Right lobe of liver (tissue), 4 donors: Measurements from ENCODE around the gene CNTNAP5.

Source experiments
- POLR2A ChIP-seq: fragments of 450-650 bp; IDR thresholded peaks from one replicate; pipeline ENCODE4 v1.6.1; 2017; ENCODE audit warnings: antibody characterized with exemption, mild to moderate bottlenecking
- TF ChIP-seq, protein P1 (sequence below), 4 donors: fragments of 200-600 bp in 3 of 4; fragments of 450-650 bp in 1 of 4; IDR thresholded peaks; one replicate each; pipeline versions ENCODE4 v1.5.1 to v1.8.0; 2016 to 2022; ENCODE audit warnings: antibody characterized with exemption in 4 of 4, mild to moderate bottlenecking in 2 of 4
- donor health status: DM: no; HTN: no; CAD: no.
- donor health status: DM: no; HTN: no; CAD: no.
- donor health status: DM: no; HTN: yes; CAD: no.

DNA sequence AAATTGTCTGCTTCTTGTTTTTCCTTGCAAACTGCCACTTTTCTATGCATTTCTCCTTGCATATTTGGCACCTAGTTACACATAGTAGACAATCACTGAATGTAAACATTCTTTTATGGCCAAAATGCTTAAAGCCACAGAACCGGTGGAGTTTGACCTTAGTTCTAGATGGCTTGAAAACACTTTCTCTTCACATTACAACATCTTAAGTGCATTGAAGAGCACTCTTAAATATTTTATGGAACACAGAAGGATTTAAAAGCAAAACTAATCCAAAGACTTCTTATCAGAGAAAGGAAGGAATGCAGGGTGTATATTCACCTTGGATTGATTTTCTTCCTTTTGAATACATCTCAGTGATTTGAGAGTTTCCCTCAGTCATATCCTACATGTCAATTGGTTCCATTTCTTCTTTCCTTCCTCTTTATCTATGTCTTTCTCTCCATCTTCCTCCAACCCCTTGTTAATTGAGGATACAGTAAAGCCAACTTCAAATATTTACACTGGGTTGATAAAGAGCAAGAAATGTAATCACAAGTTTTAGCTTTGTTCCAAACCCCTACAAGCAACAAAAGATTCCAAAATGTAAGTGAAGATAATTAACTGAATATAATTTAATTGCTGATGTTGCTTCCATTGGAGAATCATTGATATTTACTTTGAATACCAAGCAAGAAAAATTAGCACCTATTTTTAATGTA, 548.0 kb downstream of the CNTNAP5 start:
- TF ChIP-seq, protein P1, sequence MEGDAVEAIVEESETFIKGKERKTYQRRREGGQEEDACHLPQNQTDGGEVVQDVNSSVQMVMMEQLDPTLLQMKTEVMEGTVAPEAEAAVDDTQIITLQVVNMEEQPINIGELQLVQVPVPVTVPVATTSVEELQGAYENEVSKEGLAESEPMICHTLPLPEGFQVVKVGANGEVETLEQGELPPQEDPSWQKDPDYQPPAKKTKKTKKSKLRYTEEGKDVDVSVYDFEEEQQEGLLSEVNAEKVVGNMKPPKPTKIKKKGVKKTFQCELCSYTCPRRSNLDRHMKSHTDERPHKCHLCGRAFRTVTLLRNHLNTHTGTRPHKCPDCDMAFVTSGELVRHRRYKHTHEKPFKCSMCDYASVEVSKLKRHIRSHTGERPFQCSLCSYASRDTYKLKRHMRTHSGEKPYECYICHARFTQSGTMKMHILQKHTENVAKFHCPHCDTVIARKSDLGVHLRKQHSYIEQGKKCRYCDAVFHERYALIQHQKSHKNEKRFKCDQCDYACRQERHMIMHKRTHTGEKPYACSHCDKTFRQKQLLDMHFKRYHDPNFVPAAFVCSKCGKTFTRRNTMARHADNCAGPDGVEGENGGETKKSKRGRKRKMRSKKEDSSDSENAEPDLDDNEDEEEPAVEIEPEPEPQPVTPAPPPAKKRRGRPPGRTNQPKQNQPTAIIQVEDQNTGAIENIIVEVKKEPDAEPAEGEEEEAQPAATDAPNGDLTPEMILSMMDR (IDR thresholded peaks at IDR 0.05) = no peak
- TF ChIP-seq POLR2A = no peak
